Neuronal stem cell (in vitro differentiated cells): ENCODE results near the gene TEDC2.

ENCODE experiments used
- DNase-seq: peaks from one replicate; pipeline ENCODE4 v3.0.0-alpha.2; 2013; ENCODE audit warnings: low spot score
- H2AFZ ChIP-seq: one replicate; pipeline ENCODE4 v1.6.1; 2013; ENCODE audit warnings: mild to moderate bottlenecking, low read length, inconsistent platforms
- H2AK5ac ChIP-seq: 2 replicates; pipeline ENCODE4 v1.6.1; 2013; ENCODE audit warnings: low read depth, mild to moderate bottlenecking, inconsistent platforms, low read length, moderate library complexity, mixed read lengths
- H2BK120ac ChIP-seq: 2 replicates; pipeline ENCODE4 v1.6.1; 2013; ENCODE audit warnings: low read depth, mild to moderate bottlenecking, inconsistent platforms, low read length, moderate library complexity, mixed read lengths
- H2BK12ac ChIP-seq: one replicate; pipeline ENCODE4 v1.6.1; 2013; ENCODE audit warnings: low read length, inconsistent platforms
- H2BK15ac ChIP-seq: 2 replicates; pipeline ENCODE4 v1.6.1; 2013; ENCODE audit warnings: mild to moderate bottlenecking, low read length, inconsistent platforms, mixed read lengths
- H2BK5ac ChIP-seq: one replicate; pipeline ENCODE4 v1.6.1; 2013; ENCODE audit warnings: inconsistent platforms, mild to moderate bottlenecking, low read length, moderate library complexity
- H3K14ac ChIP-seq: one replicate; pipeline ENCODE4 v1.6.1; 2013; ENCODE audit warnings: low read length, inconsistent platforms
- H3K18ac ChIP-seq: 2 replicates; pipeline ENCODE4 v1.6.1; 2013; ENCODE audit warnings: low read length, inconsistent platforms
- H3K23ac ChIP-seq: 2 replicates; pipeline ENCODE4 v1.6.1; 2013; ENCODE audit warnings: low read depth, mild to moderate bottlenecking, mixed read lengths, low read length, inconsistent platforms; ENCODE audit not compliant: poor library complexity
- H3K27ac ChIP-seq: replicated peaks from 3 replicates; pipeline ENCODE4 v1.5.1; 2013; ENCODE audit warnings: low read length, inconsistent platforms
- H3K27me3 ChIP-seq, 3 experiments: 2 replicates each; pipeline ENCODE4 v1.6.1; 2013; ENCODE audit warnings: low read length in 3 of 3, mild to moderate bottlenecking in 2 of 3, inconsistent platforms in 1 of 3, low read depth in 1 of 3, mixed read lengths in 1 of 3, moderate library complexity in 1 of 3; ENCODE audit not compliant: control insufficient read depth in 3 of 3, insufficient read depth in 3 of 3
- H3K36me3 ChIP-seq, 2 donors: replicated peaks in 1 of 2; 2 replicates each; pipeline ENCODE4 v1.6.1; 2013; ENCODE audit warnings: low read length in 2 of 2; ENCODE audit not compliant: control insufficient read depth in 2 of 2, insufficient read depth in 2 of 2
- H3K4ac ChIP-seq: 2 replicates; pipeline ENCODE4 v1.6.1; 2013; ENCODE audit warnings: inconsistent platforms, mild to moderate bottlenecking, low read length, moderate library complexity
- H3K4me1 ChIP-seq, 2 donors: 1 replicate in 1 of 2; 2 replicates in 1 of 2; pipeline ENCODE4 v1.6.1; 2013; ENCODE audit warnings: low read length in 2 of 2, low read depth in 1 of 2; ENCODE audit not compliant: control insufficient read depth in 2 of 2, insufficient read depth in 1 of 2
- H3K4me2 ChIP-seq: one replicate; pipeline ENCODE4 v1.6.1; 2013; ENCODE audit warnings: mild to moderate bottlenecking, low read length, inconsistent platforms; ENCODE audit not compliant: insufficient read depth, poor library complexity, severe bottlenecking
- H3K4me3 ChIP-seq, 2 donors: 2 replicates each; pipeline ENCODE4 v1.5.1; 2013; ENCODE audit warnings: low read length in 2 of 2, mild to moderate bottlenecking in 2 of 2, inconsistent platforms in 1 of 2, moderate library complexity in 1 of 2
- H3K79me1 ChIP-seq: one replicate; pipeline ENCODE4 v1.6.1; 2013; ENCODE audit warnings: low read depth, mild to moderate bottlenecking, inconsistent platforms, low read length, moderate library complexity
- H3K9ac ChIP-seq: one replicate; pipeline ENCODE4 v1.6.1; 2013; ENCODE audit warnings: mild to moderate bottlenecking, low read depth, low read length, inconsistent platforms; ENCODE audit not compliant: poor library complexity
- H3K9me3 ChIP-seq, 2 donors: replicated peaks in 1 of 2; 2 replicates each; pipeline versions ENCODE3 to v1.6.1; 2013; ENCODE audit warnings: low read length in 2 of 2, mild to moderate bottlenecking in 2 of 2, inconsistent platforms in 1 of 2, low read depth in 1 of 2, mixed read lengths in 1 of 2, moderate library complexity in 1 of 2; ENCODE audit not compliant: control insufficient read depth in 2 of 2, insufficient read depth in 1 of 2
- H4K8ac ChIP-seq: one replicate; pipeline ENCODE4 v1.6.1; 2013; ENCODE audit warnings: low read depth, mild to moderate bottlenecking, inconsistent platforms, low read length, moderate library complexity
- H4K91ac ChIP-seq: one replicate; pipeline ENCODE4 v1.6.1; 2013; ENCODE audit warnings: low read length, low read depth, mild to moderate bottlenecking, inconsistent platforms; ENCODE audit not compliant: poor library complexity
- WGBS, 2 donors: extraction: QIAGEN DNeasy Blood & Tissue Kit; methylation state at CpG; one replicate each; pipeline ENCODE4 v1.1.7; 2013; ENCODE audit warnings: missing lambda C conversion rate in 2 of 2, mixed read lengths in 1 of 2; ENCODE audit not compliant: insufficient read length in 2 of 2, insufficient replicate concordance in 1 of 2; ENCODE audit errors: extremely low coverage in 2 of 2; 5-methylcytosine and 5-hydroxymethylcytosine counted together

The TEDC2 gene

GRCh38 chr16:2467528-2468232 is 7.8 kb downstream of the TEDC2 start:
- peaks cover 4 to 14% of the 10 kb centered on the region in 2 donors for H3K36me3 ChIP-seq
- H3K27me3 ChIP-seq = peaks cover 0 to 7% (median 0%) of the 10 kb centered on the region in 3 experiments
- peak overlapping the region; percentile 46 for H3K27ac ChIP-seq
- peak overlapping the region; percentile 94 for H3K14ac ChIP-seq
- no peak overlapping the region for H2AFZ ChIP-seq
- H3K23ac ChIP-seq = peak overlapping the region; percentile 91
- H2BK120ac ChIP-seq = peak overlapping the region; percentile 95
- no peak for DNase-seq
- H2AK5ac ChIP-seq = peak overlapping the region; percentile 100
- H3K18ac ChIP-seq = peak overlapping the region; percentile 100
- H2BK12ac ChIP-seq = peak overlapping the region; percentile 97
- H3K4ac ChIP-seq = peak overlapping the region; percentile 89
- H3K9ac ChIP-seq = peak overlapping the region; percentile 99
- no peaks in the 10 kb centered on the region for H3K9me3 ChIP-seq
- H4K91ac ChIP-seq = peak overlapping the region; percentile 95
- H2BK5ac ChIP-seq = peak overlapping the region; percentile 97
- peak overlapping the region; percentile 86 for H3K4me2 ChIP-seq
- WGBS, 2 donors = no CpG with 5 or more reads among the region's 80 CpGs
- peaks cover 32 to 35% of the 10 kb centered on the region in 2 donors for H3K4me1 ChIP-seq
- peaks cover 5% of the 10 kb centered on the region for H3K79me1 ChIP-seq
- H4K8ac ChIP-seq = peak overlapping the region; percentile 100
- peak overlapping the region; percentile 69 for H2BK15ac ChIP-seq
- H3K4me3 ChIP-seq = peak overlapping the region in 1 of 2 donors; percentile 75

DNA sequence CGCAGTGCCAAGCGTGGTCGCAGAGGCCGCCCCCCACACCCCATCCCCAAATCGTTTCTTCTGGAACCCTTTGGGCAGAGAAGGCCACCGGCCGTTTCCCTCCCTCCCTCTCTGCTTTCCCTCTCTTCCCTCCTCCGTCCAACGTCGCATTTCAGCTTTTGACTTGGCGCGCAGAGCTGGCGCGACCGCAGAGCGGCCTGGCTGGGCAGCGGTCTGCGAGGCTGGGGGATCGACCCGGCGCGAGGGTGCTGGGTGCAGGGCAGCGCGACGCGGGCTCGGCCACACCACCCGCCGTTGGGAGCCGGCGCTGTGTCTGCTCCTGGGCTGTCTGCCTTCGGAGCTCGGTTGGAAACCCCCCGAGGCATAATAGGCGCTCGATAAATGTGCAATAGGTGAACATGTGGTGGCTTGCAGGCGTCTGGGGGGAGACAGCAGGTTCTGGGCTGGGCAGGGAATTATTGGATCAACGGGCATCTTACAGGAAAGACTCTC is 8.4 kb downstream of the TEDC2 start:
- Histone ChIP-seq H3K4me3 (peak overlapping the region in 1 of 2 donors; percentile 75), H3K23ac (peak overlapping the region; percentile 91), H4K8ac (peak overlapping the region; percentile 100), H2AFZ (no peak overlapping the region), H2BK120ac (peak overlapping the region; percentile 95), H3K27me3 (peaks cover 0 to 7% (median 0%) of the 10 kb centered on the region in 3 experiments), H3K4ac (peak overlapping the region; percentile 98), H3K79me1 (peaks cover 4% of the 10 kb centered on the region), H3K4me1 (peaks cover 32 to 38% of the 10 kb centered on the region in 2 donors), H4K91ac (peak overlapping the region; percentile 97), H3K36me3 (peaks cover 2 to 11% of the 10 kb centered on the region in 2 donors), H3K14ac (peak overlapping the region; percentile 84), H3K27ac (peak overlapping the region; percentile 17), H2BK12ac (peak overlapping the region; percentile 97), H3K9ac (peak overlapping the region; percentile 99), H2BK15ac (peak overlapping the region; percentile 81), H2AK5ac (peak overlapping the region; percentile 100), H3K9me3 (no peaks in the 10 kb centered on the region), H3K4me2 (peak overlapping the region; percentile 86), H3K18ac (peak overlapping the region; percentile 100), H2BK5ac (peak overlapping the region; percentile 97)
- WGBS, 2 donors = no CpG with 5 or more reads among the region's 38 CpGs
- DNase-seq = no peak

GRCh38 chr16:2468725-2469398 is 9.0 kb downstream of the TEDC2 start:
- H3K27me3 ChIP-seq = peaks cover 0 to 7% (median 0%) of the 10 kb centered on the region in 3 experiments
- peak overlapping the region; percentile 86 for H3K4me2 ChIP-seq
- H3K9me3 ChIP-seq = no peaks in the 10 kb centered on the region
- H3K4me1 ChIP-seq = peaks cover 32 to 41% of the 10 kb centered on the region in 2 donors
- peak overlapping the region; percentile 99 for H3K9ac ChIP-seq
- H3K23ac ChIP-seq = peak overlapping the region; percentile 85
- peak overlapping the region; percentile 97 for H4K91ac ChIP-seq
- H2BK120ac ChIP-seq = peak overlapping the region; percentile 95
- H2BK12ac ChIP-seq = peak overlapping the region; percentile 98
- DNase-seq = no peak
- H2AK5ac ChIP-seq = peak overlapping the region; percentile 100
- peak overlapping the region; percentile 84 for H3K14ac ChIP-seq
- H3K4me3 ChIP-seq = peak overlapping the region in 1 of 2 donors; percentile 4
- peak overlapping the region; percentile 100 for H3K18ac ChIP-seq
- H2BK15ac ChIP-seq = peak overlapping the region; percentile 88
- peak overlapping the region; percentile 98 for H3K4ac ChIP-seq
- peaks cover 6% of the 10 kb centered on the region for H3K79me1 ChIP-seq
- H3K36me3 ChIP-seq = peaks cover 2 to 5% of the 10 kb centered on the region in 2 donors
- H2AFZ ChIP-seq = peak overlapping the region; percentile 70
- H3K27ac ChIP-seq = peak overlapping the region; percentile 1
- no CpG with 5 or more reads among the region's 14 CpGs for WGBS, 2 donors
- peak overlapping the region; percentile 100 for H4K8ac ChIP-seq
- peak overlapping the region; percentile 97 for H2BK5ac ChIP-seq
